ENCODE data around the gene HBG2.

- TF ChIP-seq CTCF (IDR thresholded peaks at IDR 0.05): no peak
- no peak for TF ChIP-seq EP300 (IDR thresholded peaks at IDR 0.05)
- no peak for TF ChIP-seq POLR2A (IDR thresholded peaks at IDR 0.05)
Observed at GRCh38 chr11:5284637-5285036, 30.1 kb upstream of the HBG2 start.
